ENCODE results near the gene IGF1R.
A peak's percentile ranks its signal among the peaks of the same experiment; 100 is the strongest.

IGF1R gene

DNA sequence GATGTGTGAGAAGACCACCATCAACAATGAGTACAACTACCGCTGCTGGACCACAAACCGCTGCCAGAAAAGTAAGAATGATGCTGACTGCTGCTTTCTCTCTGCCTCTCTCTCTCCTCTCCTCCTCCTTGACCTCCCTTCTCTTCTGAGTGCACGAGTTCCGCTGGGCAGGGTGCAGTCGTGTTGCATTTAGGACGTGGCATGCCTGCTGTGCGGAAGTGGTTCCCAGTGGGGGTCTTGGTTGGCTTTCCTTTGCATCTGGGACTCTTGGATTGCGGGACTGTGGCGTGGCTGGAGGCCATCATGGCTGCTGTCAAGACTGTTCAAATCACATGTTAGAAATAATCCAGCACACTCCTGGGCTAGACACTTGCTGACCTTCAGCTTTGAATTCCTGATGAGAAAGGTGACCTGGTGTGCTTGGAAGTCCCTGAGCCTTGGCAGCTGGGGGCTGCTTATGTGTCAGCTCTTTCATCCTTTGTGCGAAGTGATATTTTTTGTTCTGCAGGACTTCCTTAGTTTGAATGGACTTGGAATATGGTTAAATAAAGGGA, 59.8 kb downstream of the IGF1R start:
- DNase-seq, result no peak

DNA sequence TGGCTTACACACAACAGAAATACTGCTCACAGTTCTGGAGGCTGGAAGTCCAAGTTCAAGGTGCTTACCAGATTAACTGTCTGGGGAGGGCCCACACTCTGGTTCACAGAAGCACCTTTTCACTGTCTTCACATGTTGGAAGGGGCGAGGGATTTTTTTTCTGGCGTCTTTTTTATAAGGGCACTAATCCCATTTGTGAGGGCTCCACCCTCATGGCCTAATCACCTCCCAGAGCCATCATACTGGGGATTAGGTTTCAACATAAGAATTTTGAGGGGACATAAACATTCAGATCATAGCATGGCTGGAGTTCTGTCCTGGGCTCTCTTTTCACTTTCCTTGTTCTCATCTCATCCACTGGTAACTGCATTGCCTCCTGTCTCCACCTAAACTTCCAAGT, 63.5 kb downstream of the IGF1R start:
- no peak for DNase-seq

DNA sequence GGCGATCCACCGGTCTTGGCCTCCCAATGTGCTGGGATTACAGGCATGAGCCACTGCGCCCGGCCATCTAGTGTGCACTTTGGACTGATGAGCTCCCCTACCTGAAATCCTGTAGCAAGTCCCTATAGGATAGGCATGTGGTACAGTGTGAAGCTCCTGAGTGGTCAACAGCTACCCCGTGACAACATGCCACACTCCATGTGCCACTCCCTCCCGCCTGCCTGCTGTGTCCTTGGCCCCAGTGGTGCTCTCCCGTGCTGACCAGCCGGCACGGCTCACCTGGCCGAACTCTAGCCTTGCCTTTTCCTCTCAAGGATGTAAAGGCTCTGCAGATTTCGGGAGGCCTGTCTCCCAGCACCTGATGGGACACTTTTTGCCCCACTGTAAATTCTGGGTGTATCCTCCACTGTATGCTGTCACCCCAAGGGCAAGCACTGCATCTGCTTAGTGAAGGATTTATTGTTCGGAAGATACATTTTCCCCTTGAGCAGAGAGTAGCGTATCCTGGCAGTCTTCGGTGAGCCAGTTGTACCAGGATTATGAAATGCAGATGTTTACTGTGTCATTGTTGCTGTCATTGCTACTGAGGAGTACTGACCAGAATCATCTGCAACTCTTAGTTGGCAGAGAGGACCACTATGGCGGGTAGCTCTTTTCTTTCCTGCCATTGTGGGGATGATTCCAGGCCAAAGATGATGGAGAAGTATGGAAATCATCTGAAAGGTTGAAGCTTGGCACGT, 64.7 kb downstream of the IGF1R start:
- no peak for DNase-seq

- no peak for DNase-seq
Observed at GRCh38 chr15:98713585-98714001, 65.3 kb downstream of the IGF1R start.

DNA sequence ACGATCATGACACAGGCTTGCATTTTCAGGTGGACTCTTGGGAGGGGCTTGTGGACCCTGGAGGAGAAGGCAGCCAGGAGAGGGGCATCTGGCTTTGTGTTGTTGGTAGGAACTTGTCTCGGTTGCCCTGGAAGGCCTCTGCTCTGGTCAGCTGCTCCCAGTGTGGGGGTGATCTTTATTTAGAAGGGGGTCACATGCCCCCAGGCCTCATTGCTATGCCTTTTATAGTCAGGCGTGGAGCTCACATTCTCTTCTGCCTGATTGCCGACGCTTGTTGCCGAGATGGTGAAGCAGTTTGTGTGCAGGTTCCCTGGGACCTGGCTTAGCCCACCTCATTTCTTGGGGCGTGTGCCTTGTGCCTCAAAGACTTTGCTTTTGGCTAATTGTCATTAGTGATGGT, 66.6 kb downstream of the IGF1R start:
- no peak for DNase-seq

DNA sequence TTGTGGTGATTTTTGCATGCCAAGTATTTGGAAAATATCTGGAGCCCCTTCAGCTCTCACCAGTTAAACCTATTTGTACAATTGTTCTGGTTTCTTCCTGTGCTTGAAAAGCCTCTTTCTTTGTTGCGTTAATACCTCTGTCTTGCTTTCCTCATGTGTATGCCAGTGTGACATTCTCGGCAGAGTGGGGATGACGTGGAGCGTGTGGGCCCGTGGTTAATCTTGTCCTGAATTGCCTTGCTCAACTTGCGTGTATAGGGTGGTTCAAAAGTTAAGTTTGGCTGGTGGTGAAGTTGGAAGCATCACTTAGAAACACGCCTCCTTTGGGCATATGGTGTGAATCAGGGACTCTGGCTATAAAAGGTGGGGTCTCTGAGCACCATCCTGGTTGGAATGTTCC, 67.1 kb downstream of the IGF1R start:
- DNase-seq, result no peak

DNA sequence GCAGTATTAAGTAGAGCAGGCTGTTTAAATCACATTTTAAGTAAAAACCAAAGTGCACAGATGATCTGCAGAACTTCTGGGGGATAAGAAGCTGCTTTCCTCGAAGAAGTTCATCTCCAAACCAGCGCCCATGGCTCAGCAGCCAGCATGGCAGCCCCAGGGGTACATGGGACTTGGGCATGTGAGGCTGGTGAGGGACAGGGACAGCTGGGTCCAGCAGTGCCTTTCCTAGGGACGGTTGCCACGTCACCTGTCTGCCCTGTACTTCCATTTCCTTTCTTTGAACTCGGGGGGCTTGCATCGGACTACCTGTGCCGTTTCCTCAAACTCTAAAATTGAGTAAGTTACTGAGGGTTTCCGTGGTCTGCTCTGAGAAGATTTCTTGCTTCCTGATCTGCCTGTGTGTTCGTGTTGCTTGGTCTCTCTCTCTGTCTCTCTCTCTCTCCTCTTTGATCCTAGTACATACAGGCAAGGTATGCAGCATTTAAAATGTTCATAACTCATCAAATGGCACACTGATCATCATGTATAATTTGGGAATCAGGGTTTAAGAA, 67.6 kb downstream of the IGF1R start:
- DNase-seq, result no peak

GRCh38 chr15:98717371-98717770, 69.0 kb downstream of the IGF1R start:
- no peak for DNase-seq

GRCh38 chr15:98717942-98718341, 69.6 kb downstream of the IGF1R start:
- no peak for DNase-seq

DNA sequence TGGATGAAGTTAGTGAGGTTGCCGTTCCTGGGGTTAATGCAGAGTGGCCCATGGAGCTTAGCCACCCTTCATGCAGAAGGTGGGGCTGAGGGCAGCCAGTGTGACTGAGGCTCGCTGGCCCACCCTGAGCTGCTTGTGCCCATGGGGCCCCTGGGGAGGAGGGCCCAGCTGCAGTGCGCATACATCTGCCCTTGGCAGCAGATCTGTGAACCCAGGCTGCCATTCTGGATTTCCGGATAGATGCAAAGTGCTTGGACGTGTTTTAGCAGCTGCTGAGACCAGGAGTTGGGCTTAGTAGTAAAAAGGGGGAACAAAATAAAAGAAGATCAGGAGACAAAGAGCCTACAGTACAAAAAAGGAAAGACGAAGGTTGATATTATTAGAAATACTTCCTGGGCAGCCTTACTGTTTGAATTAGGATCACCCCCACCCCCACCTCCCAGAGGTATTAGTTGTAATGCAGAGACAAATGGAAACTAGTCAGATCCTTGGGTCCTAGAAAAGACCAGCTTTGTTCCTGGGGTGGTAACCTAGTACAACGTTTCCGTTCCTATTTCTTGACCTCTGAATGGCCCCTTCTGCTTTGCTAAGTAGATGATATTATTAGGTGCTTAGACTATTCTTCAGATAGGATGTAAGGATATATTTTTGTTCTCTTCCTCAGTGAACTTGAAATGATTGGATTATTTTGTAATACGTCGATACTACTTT, 70.2 kb downstream of the IGF1R start:
- DNase-seq, result no peak

DNA sequence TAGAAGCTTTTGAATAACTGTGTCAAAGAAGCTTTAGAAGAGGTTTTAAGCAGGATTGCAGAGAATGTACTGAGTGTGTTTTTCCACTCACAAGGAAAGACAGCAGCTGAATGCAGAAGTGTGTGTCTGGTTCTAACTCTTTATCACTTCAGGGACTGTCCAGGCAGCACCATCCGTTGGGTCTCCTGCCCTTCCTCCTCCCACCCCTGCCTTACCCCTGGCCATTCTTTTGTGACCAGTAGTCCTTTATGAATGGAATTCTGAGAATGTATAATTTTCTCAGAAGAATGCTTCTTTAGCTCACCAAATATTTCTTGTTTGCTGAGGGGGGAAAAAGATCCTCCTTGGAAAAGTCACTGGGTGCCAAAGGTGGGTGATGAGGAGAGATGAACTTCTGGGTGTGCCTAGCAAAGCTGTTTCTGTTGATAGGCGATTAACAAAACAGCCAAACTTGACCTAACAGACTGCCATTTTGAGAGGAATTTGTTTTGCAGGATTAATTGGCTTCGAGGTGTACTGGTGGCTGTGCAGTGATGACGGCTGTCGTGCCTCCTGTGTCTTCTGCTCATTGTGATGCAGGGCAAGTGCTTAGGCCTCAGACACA, 70.9 kb downstream of the IGF1R start:
- DNase-seq, result no peak

- DNase-seq, result no peak
Observed at GRCh38 chr15:98720031-98720430, 71.7 kb downstream of the IGF1R start.

DNA sequence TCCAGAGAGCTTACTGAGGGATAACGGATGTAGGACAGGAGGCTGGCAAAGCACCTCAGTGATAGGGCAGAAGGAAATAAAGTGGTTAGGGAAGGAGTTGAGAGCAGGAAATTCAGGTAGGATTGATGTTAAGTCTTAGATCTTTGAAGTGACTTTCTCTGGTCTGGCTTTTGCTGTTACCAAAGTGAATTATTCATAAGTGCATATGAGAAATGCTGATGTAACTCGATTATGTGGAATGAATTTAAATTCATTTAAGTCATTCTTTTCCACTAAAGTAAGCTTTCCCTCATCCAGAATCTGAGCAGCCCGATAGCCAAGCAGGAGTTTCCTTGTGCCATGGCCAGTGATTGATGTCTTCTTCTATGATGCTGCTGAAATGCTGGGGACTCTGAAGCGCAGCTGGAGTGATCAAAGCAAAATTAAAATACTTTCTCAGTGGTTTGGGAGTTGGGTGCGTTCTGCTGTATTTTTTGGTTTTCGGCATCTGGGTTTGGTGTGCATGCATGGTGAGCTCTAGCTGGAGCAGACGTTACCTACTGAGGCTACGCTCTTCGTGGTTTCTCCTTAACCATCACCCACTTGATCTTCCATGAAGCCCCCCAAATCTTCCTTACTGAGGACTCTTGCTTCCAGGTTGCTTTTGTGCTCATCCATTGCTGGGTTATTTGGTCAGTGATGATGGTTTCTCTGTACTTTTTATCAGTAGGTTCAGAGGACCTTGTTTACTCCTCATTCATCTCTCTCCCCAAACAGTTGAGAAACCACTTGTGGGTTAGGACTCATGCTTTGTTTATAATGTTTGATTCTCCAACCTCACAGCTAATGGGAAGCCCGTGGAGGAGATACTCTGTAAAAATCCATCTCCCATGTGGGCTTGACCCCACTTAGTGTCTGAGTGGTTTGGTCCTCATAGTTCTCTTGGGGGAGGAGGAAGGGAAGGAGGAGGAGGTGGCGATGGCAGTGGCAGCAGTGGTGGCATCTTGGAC, 72.5 kb downstream of the IGF1R start:
- DNase-seq, result no peak

DNA sequence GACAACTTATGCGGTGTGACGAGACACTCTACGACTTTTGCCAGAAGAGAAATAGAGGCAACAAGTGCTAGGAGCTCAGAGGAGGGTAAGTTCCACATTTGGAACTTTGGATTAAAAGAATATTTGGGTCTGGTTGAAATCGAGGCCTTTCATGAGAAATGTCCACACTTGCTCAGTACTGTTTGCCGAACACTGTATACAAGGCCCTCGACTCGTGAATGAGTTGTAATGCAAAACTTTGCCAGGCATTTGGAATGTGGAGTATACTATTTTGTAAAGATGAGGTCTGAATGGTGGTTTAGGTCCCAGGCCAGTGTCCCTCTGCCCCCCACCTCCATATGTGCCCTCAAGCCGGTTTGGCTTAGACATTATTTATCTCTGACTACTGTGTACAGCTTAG, 73.9 kb downstream of the IGF1R start:
- no peak for DNase-seq

GRCh38 chr15:98722645-98723044, 74.3 kb downstream of the IGF1R start:
- no peak for DNase-seq

GRCh38 chr15:98723195-98723594, 74.9 kb downstream of the IGF1R start:
- no peak for DNase-seq

DNA sequence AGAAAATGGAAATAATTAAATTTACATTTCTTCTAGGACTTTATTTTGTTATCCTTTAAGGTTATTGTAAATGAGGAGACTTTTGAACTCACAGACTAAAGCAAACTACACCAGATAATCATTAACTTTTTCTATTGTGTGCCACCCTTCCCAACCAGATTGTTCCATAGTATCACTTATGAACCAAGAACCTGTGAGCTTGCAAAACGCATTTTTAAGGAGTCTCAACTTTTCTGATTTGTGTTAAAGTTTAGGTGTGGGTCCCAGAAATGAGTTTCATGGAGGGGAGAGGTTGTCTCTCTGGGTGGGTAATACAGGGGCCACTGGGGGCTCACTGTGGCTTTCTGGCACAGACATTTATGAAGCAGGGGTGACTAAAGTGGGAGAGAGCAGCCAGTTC, 75.7 kb downstream of the IGF1R start:
- no peak for DNase-seq

GRCh38 chr15:98724494-98724893, 76.2 kb downstream of the IGF1R start:
- DNase-seq, result no peak

- no peak for DNase-seq
Observed at GRCh38 chr15:98725874-98726273, 77.5 kb downstream of the IGF1R start.

DNA sequence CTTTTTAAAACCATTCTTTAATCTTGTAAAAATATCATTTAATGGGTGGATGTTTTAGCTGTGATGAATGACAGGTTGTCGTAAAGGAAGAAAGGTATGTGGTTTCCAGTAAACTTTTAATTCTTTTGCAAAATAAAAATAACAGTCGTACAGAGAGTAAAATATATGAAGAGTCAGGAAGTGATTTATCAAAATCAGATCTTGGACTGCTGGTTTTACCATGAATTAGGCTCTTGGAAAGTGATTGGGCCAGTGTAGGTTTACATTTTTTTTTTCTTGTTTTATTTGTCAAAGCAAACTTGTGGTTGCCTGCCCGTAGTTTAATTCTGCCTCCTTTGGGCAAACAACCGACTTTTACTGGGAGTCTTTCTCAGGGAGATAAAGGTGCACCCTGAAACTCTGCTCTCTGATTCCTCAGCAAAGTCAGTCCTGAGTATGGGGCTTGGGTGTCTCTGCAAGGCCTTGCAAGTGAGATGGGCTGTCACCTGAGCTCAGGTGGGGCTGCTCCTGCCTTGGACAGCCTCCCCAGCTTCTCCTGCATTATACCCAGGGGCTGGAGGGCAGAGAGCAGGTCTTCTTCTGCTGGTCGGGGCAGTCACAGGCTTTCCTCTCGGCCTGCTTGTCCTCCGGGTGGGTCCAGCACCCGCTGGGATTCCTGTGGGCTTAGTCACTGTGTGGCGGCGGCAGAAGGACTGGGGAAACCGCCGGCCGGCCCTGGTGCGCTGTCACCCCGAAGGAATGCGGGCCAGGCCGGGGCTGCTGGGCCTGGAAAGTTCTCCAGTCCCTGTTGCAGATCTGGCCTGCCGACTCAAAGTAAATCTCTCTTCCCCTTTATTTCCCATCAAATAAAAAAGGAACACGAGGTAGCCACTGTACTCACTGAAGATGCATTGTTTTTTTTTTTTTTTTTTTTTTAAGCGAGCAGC, 79.0 kb downstream of the IGF1R start:
- peak; percentile 90 for DNase-seq
